GM19438 (cell line): Measurements from ENCODE around the gene DIP2B.

Source experiments
- ATAC-seq: cut with Tn5 transposase; IDR thresholded peaks from one replicate; pipeline ENCODE4 v1.9.1; 2021; ENCODE audit warnings: low read depth; ENCODE audit not compliant: unreplicated experiment

Gene DIP2B

DNA sequence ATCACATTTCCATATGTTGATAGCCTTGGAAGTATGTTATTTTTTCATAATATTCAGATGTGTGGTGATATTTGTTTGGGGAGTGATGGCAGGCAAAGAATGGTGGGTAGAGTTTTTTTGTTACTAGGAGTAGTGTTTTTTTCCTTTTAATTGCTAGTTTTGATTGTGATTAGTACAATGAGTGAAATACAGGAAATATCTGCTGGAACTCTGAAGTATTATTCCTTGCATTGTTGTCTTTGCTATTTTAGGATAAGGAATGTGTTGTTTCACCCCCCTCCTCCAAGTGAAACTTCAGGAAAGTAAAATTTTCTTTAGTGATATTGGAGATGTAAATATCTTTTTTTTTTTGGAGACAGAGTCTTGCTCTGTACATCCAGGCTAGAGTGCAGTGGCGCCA is 105.4 kb downstream of the DIP2B start:
- ATAC-seq, result no peak

GRCh38 chr12:50611021-50611744 is 106.4 kb downstream of the DIP2B start:
- ATAC-seq, result no peak

DNA sequence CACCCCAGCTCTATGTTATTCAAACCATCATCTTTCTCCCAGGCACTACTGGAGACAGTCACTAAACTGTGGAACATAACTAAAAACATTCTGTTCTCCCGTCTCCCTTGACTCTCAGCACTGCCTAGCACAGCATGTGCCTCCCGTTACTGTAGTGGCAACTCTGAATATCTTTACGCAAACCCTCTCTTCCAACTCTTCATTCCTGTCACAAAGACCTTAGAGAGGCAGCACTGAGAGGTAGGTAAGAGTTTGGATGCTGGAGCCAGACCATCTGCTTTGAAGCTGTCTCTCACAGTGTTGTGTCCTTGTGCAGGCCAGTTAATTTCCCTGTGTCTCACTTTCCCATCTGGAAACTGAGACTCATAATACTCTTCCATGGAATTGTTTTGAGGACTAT is 108.1 kb downstream of the DIP2B start:
- ATAC-seq, result no peak

DNA sequence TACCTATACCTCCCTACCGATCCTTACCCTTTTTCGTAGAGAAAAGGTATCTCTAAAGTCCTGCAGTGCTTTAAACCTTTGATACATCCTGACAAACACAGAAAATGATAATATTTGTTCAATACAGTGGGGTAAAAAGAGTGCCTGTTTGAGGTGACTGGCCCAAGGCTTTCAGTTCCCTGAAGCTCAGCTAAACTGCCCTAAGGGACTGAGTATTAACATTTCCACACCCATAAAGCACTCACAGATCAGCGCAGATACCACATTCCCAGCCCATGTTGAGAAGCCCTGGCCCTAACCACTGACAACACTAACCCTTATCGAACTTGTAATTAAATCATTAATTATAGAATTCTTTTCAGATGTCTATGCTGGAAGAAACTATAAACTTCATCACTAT is 108.7 kb downstream of the DIP2B start:
- ATAC-seq, result no peak

DNA sequence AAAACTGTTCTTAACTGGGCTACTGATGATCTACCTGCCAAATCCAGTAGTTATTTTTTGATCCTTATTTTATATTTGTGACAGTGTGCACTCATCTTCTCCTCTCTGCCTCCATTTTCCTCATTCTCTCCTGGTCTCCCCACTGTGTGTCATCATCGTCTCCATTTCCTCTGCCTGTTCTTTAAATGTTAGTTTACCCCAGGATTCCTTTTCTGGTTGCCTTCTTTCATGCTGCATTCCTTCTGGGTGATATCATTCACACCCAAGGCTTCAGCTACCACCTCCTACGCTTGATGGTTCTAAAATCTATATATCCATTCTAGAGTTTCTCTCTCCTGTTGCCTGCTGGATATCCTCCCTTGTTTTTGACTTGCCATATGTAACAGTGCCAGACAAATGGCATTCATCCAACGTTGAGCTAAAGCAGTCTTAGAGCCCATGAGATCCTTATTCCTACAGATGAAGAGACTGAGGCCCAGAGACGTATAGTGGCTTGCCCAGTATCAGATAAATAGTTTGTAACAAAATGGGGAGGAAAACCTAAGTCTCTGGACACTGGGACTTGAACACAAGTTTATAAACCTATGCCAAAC is 109.5 kb downstream of the DIP2B start:
- ATAC-seq, result no peak

GRCh38 chr12:50615145-50615906 is 110.5 kb downstream of the DIP2B start:
- ATAC-seq, result no peak

GRCh38 chr12:50615907-50616296 is 111.1 kb downstream of the DIP2B start:
- ATAC-seq, result no peak

DNA sequence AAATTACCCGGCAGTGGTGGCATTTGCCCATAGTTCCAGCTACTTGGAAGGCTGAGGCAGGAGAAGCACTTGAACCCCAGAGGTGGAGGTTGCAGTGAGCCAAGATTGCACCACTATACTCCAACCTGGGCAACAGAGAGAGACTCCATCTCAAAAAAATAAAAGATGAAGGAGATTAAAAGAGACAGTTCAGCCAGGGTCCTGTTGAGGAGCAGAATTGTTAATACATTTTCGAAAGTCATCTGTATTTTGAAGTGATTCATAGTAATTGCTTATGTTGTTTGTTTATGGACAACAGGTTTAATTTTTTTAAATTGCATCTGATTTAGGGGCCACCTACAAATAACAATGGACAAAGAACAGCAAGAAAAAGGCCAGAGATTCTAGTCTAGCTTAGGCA is 112.9 kb downstream of the DIP2B start:
- ATAC-seq, result no peak

GRCh38 chr12:50618864-50619609 is 114.3 kb downstream of the DIP2B start:
- no peak for ATAC-seq

DNA sequence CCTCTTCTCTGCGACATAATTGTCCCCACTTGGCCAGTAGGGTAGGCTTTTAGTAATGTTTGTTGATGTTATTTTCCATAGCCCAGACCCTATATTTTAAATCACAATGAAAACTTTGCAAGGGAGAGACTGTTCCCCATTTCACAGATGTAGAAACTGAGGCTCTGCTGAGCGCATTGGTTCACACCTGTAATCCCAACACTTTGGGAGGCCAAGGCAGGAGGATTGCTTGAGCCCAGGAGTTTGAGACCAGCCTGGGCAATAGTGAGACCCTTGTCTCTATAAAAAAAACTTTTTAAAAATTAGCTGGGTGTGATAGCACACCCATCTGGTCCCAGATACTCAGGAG is 114.8 kb downstream of the DIP2B start:
- ATAC-seq, result no peak

GRCh38 chr12:50620109-50620977 is 115.6 kb downstream of the DIP2B start:
- ATAC-seq, result no peak

GRCh38 chr12:50620978-50621360 is 116.2 kb downstream of the DIP2B start:
- no peak for ATAC-seq

- no peak for ATAC-seq
Observed at GRCh38 chr12:50621399-50622300, 116.9 kb downstream of the DIP2B start.

DNA sequence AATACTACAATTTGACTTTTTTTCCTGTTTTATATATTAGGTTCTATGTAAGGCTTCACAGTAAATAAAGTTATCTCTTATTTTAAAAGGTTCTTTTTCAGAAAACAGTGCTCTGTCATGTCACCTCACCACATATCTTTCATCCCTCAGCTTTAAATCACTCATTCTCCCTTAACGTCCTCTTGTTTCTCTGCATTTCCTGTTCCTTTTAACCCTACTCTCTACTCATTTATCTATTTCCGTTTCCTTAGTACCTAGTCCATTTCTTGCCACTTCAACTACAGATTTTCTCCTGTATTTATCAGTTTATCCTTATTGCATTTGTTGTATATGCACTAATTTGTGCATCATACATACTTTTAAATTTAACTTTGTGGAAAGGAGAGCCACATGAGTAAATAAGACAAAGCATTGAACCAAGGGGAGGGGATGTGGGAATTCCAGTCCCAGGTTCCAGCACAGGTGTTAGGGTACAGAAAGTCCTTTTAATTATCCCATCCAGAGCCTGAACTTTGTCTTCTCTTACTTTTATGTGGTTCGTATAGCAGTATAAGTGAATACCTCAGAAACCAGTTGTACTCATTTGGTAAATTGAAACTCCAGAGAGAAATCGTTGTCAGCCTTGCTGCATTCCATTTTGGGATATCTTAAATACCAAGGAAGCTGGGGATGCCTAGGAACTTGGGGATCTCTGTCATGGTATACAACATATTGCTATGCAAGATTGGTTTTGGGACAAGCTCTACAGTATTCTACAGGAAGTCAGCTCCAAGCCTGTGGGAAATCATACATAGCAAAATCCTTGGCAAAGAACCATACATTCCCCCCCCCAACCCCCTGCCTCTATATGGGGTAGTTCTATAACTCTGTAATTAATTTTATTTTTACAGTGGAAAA is 120.5 kb downstream of the DIP2B start:
- no peak for ATAC-seq

DNA sequence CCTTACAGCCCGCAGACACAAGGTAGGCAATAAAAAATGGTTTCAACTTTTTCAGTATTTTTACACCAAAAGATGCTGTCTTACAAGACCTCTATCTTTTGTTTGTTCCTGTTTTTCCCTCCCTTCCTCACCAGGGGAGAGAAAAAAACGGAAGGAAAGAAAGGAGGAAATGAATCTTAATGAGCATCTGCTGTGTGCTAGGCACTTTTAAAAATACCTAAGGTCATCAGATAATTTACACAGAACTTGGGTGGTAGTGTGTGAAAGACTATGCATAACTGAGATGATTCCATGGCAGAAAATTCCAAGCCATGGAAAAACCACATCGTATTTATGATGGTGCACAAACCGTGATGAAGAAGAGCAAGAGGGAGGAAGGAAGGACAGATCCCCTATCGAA is 121.2 kb downstream of the DIP2B start:
- no peak for ATAC-seq

- no peak for ATAC-seq
Observed at GRCh38 chr12:50627491-50627890, 122.7 kb downstream of the DIP2B start.

DNA sequence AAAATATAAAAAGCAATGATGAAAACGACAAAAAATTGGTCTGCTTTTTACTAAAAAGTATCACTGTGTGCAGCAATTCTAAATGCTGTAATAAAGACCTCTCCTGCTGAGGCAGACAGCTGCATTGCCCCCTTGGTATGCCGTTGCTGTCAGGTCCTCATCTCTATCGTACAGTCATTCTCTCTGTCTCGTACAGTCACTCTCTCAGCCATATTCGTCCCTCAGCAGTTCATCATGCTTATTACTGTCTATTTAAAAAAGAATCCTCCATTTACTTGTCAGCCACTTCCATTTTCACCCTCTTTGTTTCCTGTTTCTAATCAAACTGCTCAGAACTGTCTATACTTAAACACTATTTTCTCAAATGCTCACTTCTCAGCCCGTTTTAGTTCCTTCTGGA is 123.6 kb downstream of the DIP2B start:
- ATAC-seq, result no peak

- ATAC-seq, result no peak
Observed at GRCh38 chr12:50633955-50634354, 129.2 kb downstream of the DIP2B start.
